ENCODE results near the gene PDE1A. TPM values are rescaled to one million over a fixed set of nuclear protein-coding genes. Genes with fewer than 3 reads are reported as not detected.

Gene PDE1A
- total and polyA plus RNA-seq, 2 of the 13 experiments (the other 11 are each of a cell fraction or from before 2014, with no cell fraction given): not detected

GRCh38 chr2:182226807-182227206 lies 200.0 kb downstream of the PDE1A start:
- 17% methylated on average over 4 of the region's 4 CpGs for WGBS (ENCODE audit: low lambda C conversion rate)
- no peak overlapping the region for H3K27ac ChIP-seq (ENCODE audit: extremely low read length, insufficient read depth, low read length)
- no TSS peak for BruUV-seq (replicated peaks)
- ChIA-PET POLR2A (no interaction called here), CTCF (ENCODE audit: low intra/inter-chr PET ratio, low total read pairs) (no interaction called here)
- H3K9me3 ChIP-seq (ENCODE audit: low read length): no peaks in the 10 kb centered on the region
- in situ Hi-C loops (cut with HindIII; ENCODE audit: extremely low pct_ligation_motif_present, low pct_unique_long_range_greater_than_20kb) (no loop called here), intact Hi-C loops (cut with micrococcal nuclease; ENCODE audit: unreplicated experiment) (no loop called here)
- DNase-seq (ENCODE audit: low spot score) (no peak), ATAC-seq (no peak), FAIRE-seq (no peak)
- no peak overlapping the region for H3K9ac ChIP-seq (ENCODE audit: insufficient read depth, low read depth, low read length)
- 0 out of 2 replicates have a peak, but pooled peaks cover 5% of the 10 kb centered on the region for H3K4me1 ChIP-seq (ENCODE audit: insufficient read depth, low read length)
- no peaks in the 10 kb centered on the region for H3K79me2 ChIP-seq (ENCODE audit: insufficient read depth, low read length)
- TF ChIP-seq PITX1 (CRISPR knock-in tag; IDR thresholded peaks at IDR 0.05) (no peak), SIX4 (CRISPR knock-in tag; IDR thresholded peaks at IDR 0.05) (no peak), MAFK (conservative IDR thresholded peaks at IDR 0.05 in 1 of 2, IDR thresholded peaks at IDR 0.05 in 1 of 2; ENCODE audit: low read length in 2 of 2) (peak; percentile 63 to 77), YY1 (IDR thresholded peaks at IDR 0.05; ENCODE audit: insufficient read depth, insufficient replicate concordance, low read depth, low read length) (no peak), MAFF (IDR thresholded peaks at IDR 0.05; ENCODE audit: low read depth, low read length) (peak; percentile 61), FOXO4 (CRISPR knock-in tag; conservative IDR thresholded peaks at IDR 0.05) (no peak), NFYC (CRISPR knock-in tag; IDR thresholded peaks at IDR 0.05) (no peak), POLR2G (IDR thresholded peaks at IDR 0.05; ENCODE audit: low read depth, low read length) (no peak)
- no peaks in the 10 kb centered on the region for H4K20me1 ChIP-seq (ENCODE audit: insufficient read depth, low read length)
- H3K27me3 ChIP-seq (ENCODE audit: control insufficient read depth in 1 of 2, insufficient read depth in 2 of 2, low read length in 2 of 2): no peaks in the 10 kb centered on the region
- H3K4me3 ChIP-seq (replicated peaks in 1 of 3; ENCODE audit: insufficient read depth in 1 of 3, low read depth in 2 of 3, low read length in 3 of 3): no peak overlapping the region
- no peak overlapping the region for H2AFZ ChIP-seq (ENCODE audit: low read length)
- no peaks in the 10 kb centered on the region for H3K36me3 ChIP-seq (replicated peaks in 1 of 2; ENCODE audit: control insufficient read depth in 1 of 2, insufficient read depth in 2 of 2, low read length in 2 of 2)
- no peak overlapping the region for H3K4me2 ChIP-seq (ENCODE audit: low read depth, low read length)

GRCh38 chr2:182224669-182225068 lies 202.2 kb downstream of the PDE1A start:
- Histone ChIP-seq H3K27ac (ENCODE audit: extremely low read length, insufficient read depth, low read length) (no peak overlapping the region), H3K4me2 (ENCODE audit: low read depth, low read length) (no peak overlapping the region), H3K79me2 (ENCODE audit: insufficient read depth, low read length) (no peaks in the 10 kb centered on the region), H3K27me3 (ENCODE audit: control insufficient read depth in 1 of 2, insufficient read depth in 2 of 2, low read length in 2 of 2) (no peaks in the 10 kb centered on the region), H3K36me3 (replicated peaks in 1 of 2; ENCODE audit: control insufficient read depth in 1 of 2, insufficient read depth in 2 of 2, low read length in 2 of 2) (no peaks in the 10 kb centered on the region), H3K9me3 (ENCODE audit: low read length) (no peaks in the 10 kb centered on the region), H2AFZ (ENCODE audit: low read length) (no peak overlapping the region), H3K4me1 (ENCODE audit: insufficient read depth, low read length) (no peaks in the 10 kb centered on the region), H3K4me3 (replicated peaks in 1 of 3; ENCODE audit: insufficient read depth in 1 of 3, low read depth in 2 of 3, low read length in 3 of 3) (no peak overlapping the region), H4K20me1 (ENCODE audit: insufficient read depth, low read length) (no peaks in the 10 kb centered on the region), H3K9ac (ENCODE audit: insufficient read depth, low read depth, low read length) (no peak overlapping the region)
- no TSS peak for BruUV-seq (replicated peaks)
- ChIA-PET CTCF (ENCODE audit: low intra/inter-chr PET ratio, low total read pairs) (no interaction called here), POLR2A (no interaction called here)
- intact Hi-C loops (cut with micrococcal nuclease; ENCODE audit: unreplicated experiment) (no loop called here), in situ Hi-C loops (cut with HindIII; ENCODE audit: extremely low pct_ligation_motif_present, low pct_unique_long_range_greater_than_20kb) (no loop called here)
- DNase-seq (ENCODE audit: low spot score): no peak
- no peak for ATAC-seq
- 43% methylated on average over 3 of the region's 3 CpGs for WGBS (ENCODE audit: low lambda C conversion rate)
- FAIRE-seq: no peak
- no peak for TF ChIP-seq FOXO4 (CRISPR knock-in tag; conservative IDR thresholded peaks at IDR 0.05)
- TF ChIP-seq ZNF607 (CRISPR knock-in tag; IDR thresholded peaks at IDR 0.05; ENCODE audit: borderline replicate concordance): no peak
- no peak for TF ChIP-seq FOXM1 (CRISPR knock-in tag; IDR thresholded peaks at IDR 0.05)
- TF ChIP-seq ONECUT2 (CRISPR knock-in tag; IDR thresholded peaks at IDR 0.05): no peak
- TF ChIP-seq ZNF331 (CRISPR knock-in tag; IDR thresholded peaks at IDR 0.05): no peak
- no peak for TF ChIP-seq KDM4B (CRISPR knock-in tag; IDR thresholded peaks at IDR 0.05)
- no peak for TF ChIP-seq CBX5 (CRISPR knock-in tag; IDR thresholded peaks at IDR 0.05; ENCODE audit: borderline replicate concordance)
- TF ChIP-seq ZNF570 (CRISPR knock-in tag; IDR thresholded peaks at IDR 0.05; ENCODE audit: borderline replicate concordance): no peak
- TF ChIP-seq ATAD3A (CRISPR knock-in tag; IDR thresholded peaks at IDR 0.05): no peak
- no peak for TF ChIP-seq NFIB (CRISPR knock-in tag; IDR thresholded peaks at IDR 0.05; ENCODE audit: borderline replicate concordance)
- no peak for TF ChIP-seq MEIS1 (CRISPR knock-in tag; IDR thresholded peaks at IDR 0.05; ENCODE audit: borderline replicate concordance)
- TF ChIP-seq SPEN (CRISPR knock-in tag; IDR thresholded peaks at IDR 0.05; ENCODE audit: low read depth): no peak

Data from HepG2 (cell line).